Right ventricle myocardium superior (tissue), 1 donor: ENCODE results near the gene KLF1. TPM values are rescaled to one million over a fixed set of nuclear protein-coding genes. Genes with fewer than 3 reads are reported as not detected.
"Not testable (repeated sequence)": the region's sequence is repeated elsewhere in the genome, so short reads cannot be mapped to it uniquely, and the experiment has no call there.

Experiments used
- ATAC-seq: fragments of 200-7000 bp; cut with Tn5 transposase; one replicate; pipeline ENCODE4 v1.9.1; 2020; ENCODE audit warnings: mild to moderate bottlenecking; ENCODE audit not compliant: poor library complexity
- DNase-seq: peaks from one replicate; pipeline ENCODE4 v3.0.0-alpha.2; 2020
- intact Hi-C: fragments of 100-400 bp; cut with DNase I; formaldehyde crosslinking; loops from one replicate; pipeline ENCODE4 v1.11.2; 2022
- total RNA-seq: library from RNA; stranded (reverse); fragmentation: NEBNext Ultra II Directional; extraction: Animal tissue kit (Norgen Biotek cat#: 25700); gene quantifications from one replicate; pipeline ENCODE4 v1.2.1, GENCODE V29; 2021
- donor health status: DM: no; HTN: yes; CAD: no; lungs with severe emphysema.

KLF1 gene
- total RNA-seq, 1 donor from 2014 or later, result not detected

GRCh38 chr19:12872941-12873890 is 13.8 kb downstream of the KLF1 start:
- DNase-seq (peak; percentile 55), ATAC-seq (peak; percentile 77)
- intact Hi-C loops, result no loop called here

DNA sequence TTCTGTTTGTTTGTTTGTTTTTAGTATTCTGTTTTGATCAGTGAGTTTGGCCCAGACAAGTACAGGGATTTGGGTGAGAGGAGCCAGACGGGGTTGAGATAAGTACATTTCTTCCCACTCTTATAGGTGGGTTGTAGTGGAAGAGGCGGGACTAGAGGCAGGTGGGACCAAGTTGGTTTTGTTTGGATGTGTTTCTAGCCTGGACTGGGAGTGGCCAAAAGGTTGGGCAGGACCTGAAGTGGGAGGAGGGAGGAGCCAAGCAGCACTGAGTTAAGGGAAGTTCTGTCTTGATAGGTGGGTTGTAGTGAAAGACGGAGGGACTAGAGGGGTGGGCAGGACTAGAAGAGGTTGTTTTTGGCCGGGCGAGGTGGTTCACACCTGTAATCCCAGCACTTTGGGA is 14.7 kb downstream of the KLF1 start:
- no peak for ATAC-seq
- intact Hi-C loops, result no loop called here

DNA sequence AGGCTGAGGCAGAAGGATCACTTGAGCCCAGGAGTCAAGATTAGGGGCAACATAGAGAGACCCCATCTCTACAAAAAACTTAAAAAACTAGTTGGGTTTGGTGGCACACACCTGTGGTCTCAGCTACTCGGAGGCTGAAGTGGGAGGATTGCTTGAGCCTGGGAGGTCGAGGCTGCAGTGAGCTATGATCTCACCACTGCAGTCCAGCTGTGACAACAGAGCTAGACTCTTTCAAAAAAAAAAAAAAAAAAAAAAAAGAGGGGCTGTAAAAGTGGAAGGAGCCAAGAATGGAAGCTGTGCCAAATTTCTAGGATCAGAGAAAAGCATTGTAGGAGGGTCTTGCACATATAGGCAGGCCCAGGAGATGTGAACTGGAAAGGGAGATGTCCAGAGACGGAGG is 15.3 kb downstream of the KLF1 start:
- intact Hi-C loops, result no loop called here
- ATAC-seq (no peak), DNase-seq (no peak)

More for the DNA sequence above, 14.7 kb downstream of the KLF1 start:
- no peak for DNase-seq

- no peak for ATAC-seq
- peak; percentile 34 for DNase-seq
- intact Hi-C loops, result no loop called here
Observed at GRCh38 chr19:12868540-12869112, 18.4 kb downstream of the KLF1 start.

DNA sequence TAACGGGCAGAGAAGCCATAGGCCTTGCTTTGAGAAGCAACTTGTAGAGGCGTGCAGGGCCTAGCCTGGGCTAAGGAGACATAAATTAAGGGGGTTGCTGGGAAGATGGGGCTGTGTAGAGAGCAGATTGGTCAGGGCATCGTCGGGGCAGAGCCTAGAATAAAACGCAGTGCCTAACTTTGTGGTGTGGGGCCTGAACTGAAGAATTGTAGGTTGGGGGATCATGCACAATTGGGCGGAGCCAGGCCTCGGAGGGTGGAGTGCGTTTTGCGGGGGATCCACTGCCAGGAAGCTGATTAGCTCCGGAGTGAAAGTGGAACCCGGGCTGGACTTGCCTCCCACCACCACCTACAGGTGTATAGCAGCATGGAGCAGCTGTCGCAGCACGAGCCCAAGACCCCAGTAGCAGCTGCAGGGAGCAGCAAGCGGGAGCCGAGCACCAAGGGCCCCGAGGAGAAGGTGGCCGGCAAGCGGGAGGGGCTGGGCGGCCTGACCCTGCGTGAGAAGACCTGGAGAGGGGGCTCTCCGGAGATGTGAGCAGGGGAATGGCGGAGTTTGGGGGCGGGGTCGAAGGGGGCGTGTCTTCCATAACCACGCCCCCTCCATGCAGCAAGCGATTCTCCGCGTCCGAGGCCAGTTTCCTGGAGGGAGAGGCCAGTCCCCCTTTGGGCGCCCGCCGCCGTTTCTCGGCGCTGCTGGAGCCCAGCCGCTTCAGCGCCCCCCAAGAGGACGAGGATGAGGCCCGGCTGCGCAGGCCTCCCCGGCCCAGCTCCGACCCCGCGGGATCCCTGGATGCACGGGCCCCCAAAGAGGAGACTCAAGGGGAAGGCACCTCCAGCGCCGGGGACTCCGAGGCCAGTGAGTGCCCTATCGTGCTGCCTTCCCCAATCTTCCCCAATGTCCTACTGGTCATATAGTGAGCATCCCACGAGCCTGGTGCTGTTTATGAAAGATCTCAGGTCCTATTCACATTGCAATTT is 19.6 kb downstream of the KLF1 start:
- intact Hi-C loops, result no loop called here
- DNase-seq (peak; percentile 72), ATAC-seq (peak; percentile 67)

DNA sequence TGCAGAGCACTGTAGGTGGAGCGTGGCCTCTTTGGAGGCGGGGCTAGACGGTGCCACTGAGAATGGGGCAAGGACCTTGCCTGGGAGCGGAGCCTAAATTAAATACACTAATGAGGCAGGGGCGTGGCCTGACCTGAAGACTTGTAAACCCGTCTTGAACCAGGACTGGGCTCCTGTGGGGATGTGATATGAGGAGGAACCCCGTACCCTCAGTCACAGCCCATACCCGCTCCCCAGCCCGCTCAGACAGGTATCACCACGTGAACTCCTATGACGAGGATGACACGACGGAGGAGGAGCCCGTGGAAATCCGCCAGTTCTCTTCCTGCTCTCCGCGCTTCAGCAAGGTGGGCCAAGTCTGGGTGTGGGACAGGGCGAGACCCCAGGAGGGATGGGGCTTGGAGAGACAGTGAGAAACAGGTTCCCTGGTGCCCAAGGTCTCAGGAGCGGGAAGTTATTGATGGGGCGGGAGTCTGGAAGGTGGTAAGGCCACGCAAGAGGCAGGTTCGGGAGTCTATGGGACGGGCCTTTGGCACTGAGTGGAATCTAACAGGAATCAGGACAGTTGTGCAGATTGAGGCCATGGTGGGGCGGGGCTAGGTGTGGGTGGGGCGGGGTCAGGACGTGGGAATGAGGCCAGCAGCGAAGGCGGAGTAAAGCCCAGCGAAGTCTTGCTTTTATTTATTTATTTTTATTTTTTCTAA is 20.4 kb downstream of the KLF1 start:
- intact Hi-C loops, result no loop called here
- DNase-seq, result no peak
- no peak for ATAC-seq

GRCh38 chr19:12865746-12866415 is 21.1 kb downstream of the KLF1 start:
- intact Hi-C loops, result no loop called here
- DNase-seq (no peak), ATAC-seq (no peak)

DNA sequence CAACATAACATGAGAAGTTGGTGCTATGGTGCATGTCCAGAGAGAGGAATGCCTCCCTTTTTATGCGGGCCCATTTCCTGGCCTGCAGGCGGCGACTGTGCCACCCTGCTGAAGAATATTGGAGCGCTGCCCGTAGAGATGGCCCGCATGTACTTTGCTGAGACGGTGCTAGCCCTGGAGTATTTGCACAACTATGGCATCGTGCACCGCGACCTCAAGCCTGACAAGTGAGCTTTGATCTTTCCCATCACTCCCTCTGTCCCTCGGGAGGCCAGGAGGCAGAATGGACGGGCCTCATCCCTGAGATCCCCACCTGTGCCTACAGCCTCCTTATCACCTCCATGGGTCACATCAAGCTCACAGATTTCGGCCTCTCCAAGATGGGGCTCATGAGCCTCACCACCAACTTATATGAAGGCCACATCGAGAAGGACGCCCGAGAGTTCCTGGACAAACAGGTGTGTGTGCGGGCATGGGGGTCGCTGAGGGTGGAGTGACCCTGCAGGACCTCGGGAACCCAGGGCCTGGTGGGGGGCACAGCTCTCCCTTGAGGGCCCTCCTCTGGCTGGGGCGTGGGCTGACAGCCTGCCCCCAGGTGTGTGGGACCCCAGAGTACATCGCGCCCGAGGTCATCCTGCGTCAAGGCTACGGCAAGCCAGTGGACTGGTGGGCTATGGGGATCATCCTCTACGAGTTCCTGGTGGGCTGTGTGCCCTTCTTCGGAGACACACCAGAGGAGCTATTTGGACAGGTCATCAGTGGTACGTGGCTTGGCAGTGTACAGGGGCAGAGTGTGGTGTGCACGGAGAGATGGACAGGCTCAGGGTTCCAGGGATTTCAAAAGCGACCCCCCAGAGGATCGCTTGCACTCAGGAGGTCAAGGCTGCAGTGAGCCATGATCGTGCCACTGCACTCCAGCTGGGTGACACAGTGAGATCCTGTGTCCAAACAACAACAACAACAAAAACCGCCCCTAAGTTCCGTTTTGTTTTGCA is 22.0 kb downstream of the KLF1 start:
- ATAC-seq (no peak), DNase-seq (no peak)
- intact Hi-C loops, result no loop called here

GRCh38 chr19:12864143-12864542 is 22.9 kb downstream of the KLF1 start:
- intact Hi-C loops, result no loop called here
- ATAC-seq (no peak), DNase-seq (no peak)

DNA sequence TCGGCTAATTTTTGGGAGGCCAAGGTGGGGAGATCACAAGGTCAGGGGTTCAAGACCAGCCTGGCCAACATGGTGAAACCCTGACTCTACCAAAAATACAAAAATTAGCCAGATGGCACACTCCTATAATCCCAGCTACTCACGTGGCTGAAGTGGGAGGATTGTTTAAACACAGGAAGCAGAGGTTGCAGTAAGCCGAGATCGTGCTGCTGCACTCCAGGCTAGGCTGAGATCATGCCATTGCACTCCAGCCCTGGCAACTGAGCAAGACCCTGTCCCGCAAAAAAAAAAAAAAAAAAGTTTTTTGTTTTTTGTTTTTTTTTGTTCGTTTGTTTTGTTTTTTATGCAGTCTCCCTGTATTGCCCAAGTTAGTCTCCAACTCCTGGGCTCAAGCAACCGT is 27.5 kb downstream of the KLF1 start:
- intact Hi-C loops, result no loop called here
- DNase-seq (no peak), ATAC-seq (no peak)

- DNase-seq, result no peak
- no peak for ATAC-seq
- intact Hi-C loops, result no loop called here
Observed at GRCh38 chr19:12858041-12858928, 28.7 kb downstream of the KLF1 start.

DNA sequence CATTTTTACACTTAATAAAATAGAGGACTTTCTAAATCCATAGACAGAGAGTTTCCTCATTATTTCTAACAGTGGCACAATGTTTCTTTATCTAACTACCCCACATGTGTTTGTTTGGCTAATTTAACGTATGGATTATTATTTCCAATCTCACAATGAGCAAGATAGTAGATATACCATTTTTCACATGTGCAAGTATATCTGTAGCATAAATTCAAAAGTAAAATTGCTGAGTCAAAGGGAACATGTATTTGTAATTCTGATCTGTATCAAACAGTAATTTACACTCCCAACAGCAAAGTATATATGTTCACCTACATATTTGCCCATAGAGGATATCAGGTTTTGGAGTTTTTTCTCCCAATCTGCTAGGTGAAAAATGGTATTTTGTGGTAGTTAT is 30.3 kb downstream of the KLF1 start:
- intact Hi-C loops, result no loop called here
- DNase-seq (no peak), ATAC-seq (no peak)

DNA sequence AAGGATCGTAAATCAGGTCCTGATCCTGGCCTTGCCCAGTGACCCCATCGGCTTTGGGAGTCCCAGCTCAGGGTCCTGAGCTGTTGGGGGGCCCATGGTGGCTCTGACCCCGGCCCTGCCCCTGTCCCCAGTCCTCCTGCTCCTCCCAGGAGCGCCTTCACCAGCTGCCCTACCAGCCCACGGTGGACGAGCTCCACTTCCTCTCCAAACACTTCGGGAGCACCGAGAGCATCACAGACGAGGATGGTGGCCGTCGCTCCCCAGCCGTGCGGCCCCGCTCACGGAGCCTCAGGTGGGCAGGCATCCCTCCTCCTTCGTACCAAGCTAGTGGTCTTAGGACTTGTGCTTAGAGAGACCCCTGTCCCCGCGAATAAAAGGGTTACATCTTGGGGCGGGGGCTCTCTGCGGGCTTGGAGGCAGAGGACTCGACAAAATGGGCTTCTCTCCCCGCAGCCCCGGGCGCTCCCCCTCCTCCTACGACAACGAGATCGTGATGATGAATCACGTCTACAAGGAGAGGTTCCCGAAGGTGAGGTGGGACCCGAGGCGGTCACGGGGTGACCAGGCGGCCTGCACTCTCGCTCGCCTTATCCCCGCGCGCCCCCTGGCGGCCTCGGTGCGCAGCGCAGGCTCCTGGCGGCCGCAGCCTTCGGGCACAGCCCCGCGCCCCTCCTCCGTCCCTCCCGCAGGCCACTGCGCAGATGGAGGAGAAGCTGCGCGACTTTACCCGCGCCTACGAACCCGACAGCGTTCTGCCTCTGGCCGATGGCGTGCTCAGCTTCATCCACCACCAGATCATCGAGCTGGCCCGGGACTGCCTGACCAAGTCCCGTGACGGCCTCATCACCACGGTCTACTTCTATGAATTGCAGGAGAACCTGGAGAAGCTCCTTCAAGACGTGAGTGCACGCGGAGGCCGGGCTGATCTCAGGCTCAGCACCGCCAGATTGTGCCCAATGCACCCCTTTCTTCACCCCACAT is 39.6 kb downstream of the KLF1 start:
- peak; percentile 99 for ATAC-seq
- intact Hi-C loops, result loop anchor here (5.0 kb wide), 1 partner anchor 80 kb away; no protein-coding TSS in a partner anchor
- peak; percentile 93 for DNase-seq

- intact Hi-C loops, result loop anchor here (5.0 kb wide), 1 partner anchor 79 kb away; no protein-coding TSS in a partner anchor
- not testable (repeated sequence) for ATAC-seq, DNase-seq
Observed at GRCh38 chr19:12846613-12847012, 40.4 kb downstream of the KLF1 start.
